RWPE2 (cell line): Measurements from ENCODE around the gene CAP2.

Source experiments
- ATAC-seq: fragments of 200-7000 bp; cut with Tn5 transposase; 3 replicates; pipeline ENCODE4 v1.9.1; 2021; ENCODE audit warnings: low read depth
- DNase-seq: peaks from one replicate; pipeline ENCODE4 v3.0.0-alpha.2; 2020; ENCODE audit warnings: low spot score
- H3K27ac ChIP-seq: fragments of 450-650 bp; 2 replicates; pipeline ENCODE4 v1.5.1; 2017; ENCODE audit warnings: mild to moderate bottlenecking; ENCODE audit not compliant: poor library complexity, severe bottlenecking
- H3K27me3 ChIP-seq: fragments of 250-450 bp; sonication (Bioruptor Pico); 2 replicates; pipeline ENCODE4 v1.5.1; 2021; ENCODE audit warnings: mild to moderate bottlenecking, moderate library complexity; ENCODE audit not compliant: insufficient read depth, poor library complexity, severe bottlenecking
- H3K36me3 ChIP-seq: fragments of 250-450 bp; sonication (Bioruptor Pico); 2 replicates; pipeline ENCODE4 v1.5.1; 2020; ENCODE audit warnings: low read depth, mild to moderate bottlenecking, moderate library complexity
- H3K4me1 ChIP-seq: fragments of 250-450 bp; sonication (Bioruptor Pico); 2 replicates; pipeline ENCODE4 v1.5.1; 2021; ENCODE audit warnings: mild to moderate bottlenecking, moderate library complexity; ENCODE audit not compliant: insufficient read depth, poor library complexity, severe bottlenecking
- H3K4me3 ChIP-seq: fragments of 250-450 bp; sonication (Bioruptor Pico); 2 replicates; pipeline ENCODE4 v1.5.1; 2021; ENCODE audit warnings: mild to moderate bottlenecking, moderate library complexity; ENCODE audit not compliant: severe bottlenecking
- H3K9me3 ChIP-seq: fragments of 250-450 bp; sonication (Bioruptor Pico); 2 replicates; pipeline ENCODE4 v1.5.1; 2021; ENCODE audit warnings: mild to moderate bottlenecking, moderate library complexity; ENCODE audit not compliant: severe bottlenecking
- CTCF ChIP-seq: fragments of 450-650 bp; IDR thresholded peaks from one replicate; pipeline ENCODE4 v1.5.1; 2017; ENCODE audit warnings: mild to moderate bottlenecking, moderate library complexity; ENCODE audit not compliant: poor library complexity, severe bottlenecking

The CAP2 gene

GRCh38 chr6:17442196-17442595 lies 48.8 kb downstream of the CAP2 start:
- no peak for TF ChIP-seq CTCF
- Histone ChIP-seq H3K27me3 (no peaks in the 10 kb centered on the region), H3K4me3 (no peak overlapping the region), H3K27ac (no peak overlapping the region), H3K9me3 (no peaks in the 10 kb centered on the region), H3K4me1 (no peaks in the 10 kb centered on the region), H3K36me3 (no peaks in the 10 kb centered on the region)
- no peak for DNase-seq
- no peak for ATAC-seq

- no peak overlapping the region for H3K4me3 ChIP-seq
- H3K27me3 ChIP-seq, result no peaks in the 10 kb centered on the region
- H3K36me3 ChIP-seq, result no peaks in the 10 kb centered on the region
- no peaks in the 10 kb centered on the region for H3K9me3 ChIP-seq
- TF ChIP-seq CTCF, result no peak
- H3K27ac ChIP-seq, result no peak overlapping the region
- ATAC-seq (no peak), DNase-seq (no peak)
- H3K4me1 ChIP-seq, result no peaks in the 10 kb centered on the region
Observed at GRCh38 chr6:17446713-17447112, 53.3 kb downstream of the CAP2 start.

GRCh38 chr6:17448165-17448564 lies 54.8 kb downstream of the CAP2 start:
- no peak for DNase-seq
- Histone ChIP-seq H3K4me3 (no peak overlapping the region), H3K27ac (no peak overlapping the region), H3K9me3 (no peaks in the 10 kb centered on the region), H3K4me1 (no peaks in the 10 kb centered on the region), H3K36me3 (no peaks in the 10 kb centered on the region), H3K27me3 (no peaks in the 10 kb centered on the region)
- no peak for ATAC-seq
- TF ChIP-seq CTCF, result no peak

GRCh38 chr6:17450397-17450796 lies 57.0 kb downstream of the CAP2 start:
- Histone ChIP-seq H3K4me1 (no peaks in the 10 kb centered on the region), H3K36me3 (no peaks in the 10 kb centered on the region), H3K27me3 (no peaks in the 10 kb centered on the region), H3K4me3 (no peak overlapping the region), H3K9me3 (no peaks in the 10 kb centered on the region), H3K27ac (no peak overlapping the region)
- DNase-seq (no peak), ATAC-seq (no peak)
- TF ChIP-seq CTCF, result no peak

GRCh38 chr6:17450832-17451231 lies 57.4 kb downstream of the CAP2 start:
- H3K27me3 ChIP-seq, result no peaks in the 10 kb centered on the region
- H3K4me3 ChIP-seq, result no peak overlapping the region
- no peaks in the 10 kb centered on the region for H3K4me1 ChIP-seq
- TF ChIP-seq CTCF, result no peak
- DNase-seq, result no peak
- no peaks in the 10 kb centered on the region for H3K9me3 ChIP-seq
- no peak for ATAC-seq
- H3K27ac ChIP-seq, result no peak overlapping the region
- no peaks in the 10 kb centered on the region for H3K36me3 ChIP-seq
